D721Med (cell line): Measurements from ENCODE around the gene SLC22A17.

ENCODE experiments used
- DNase-seq: peaks from one replicate; pipeline ENCODE4 v3.0.0; 2011; ENCODE audit warnings: low spot score; ENCODE audit not compliant: insufficient read length
- FAIRE-seq: peaks from 2 replicates; lab custom pipeline; 2011; peaks lifted over from hg19 to GRCh38; lab: Jason Lieb, UNC
- TF ChIP-seq, protein P1 (sequence below): IDR thresholded peaks from 2 replicates; pipeline ENCODE4 v1.5.1; 2012; ENCODE audit warnings: mild to moderate bottlenecking, control low read depth; ENCODE audit not compliant: insufficient read depth; ENCODE audit errors: missing control alignments

Gene SLC22A17

GRCh38 chr14:23380976-23381375 lies 28.3 kb upstream of the SLC22A17 start:
- FAIRE-seq: no peak

DNA sequence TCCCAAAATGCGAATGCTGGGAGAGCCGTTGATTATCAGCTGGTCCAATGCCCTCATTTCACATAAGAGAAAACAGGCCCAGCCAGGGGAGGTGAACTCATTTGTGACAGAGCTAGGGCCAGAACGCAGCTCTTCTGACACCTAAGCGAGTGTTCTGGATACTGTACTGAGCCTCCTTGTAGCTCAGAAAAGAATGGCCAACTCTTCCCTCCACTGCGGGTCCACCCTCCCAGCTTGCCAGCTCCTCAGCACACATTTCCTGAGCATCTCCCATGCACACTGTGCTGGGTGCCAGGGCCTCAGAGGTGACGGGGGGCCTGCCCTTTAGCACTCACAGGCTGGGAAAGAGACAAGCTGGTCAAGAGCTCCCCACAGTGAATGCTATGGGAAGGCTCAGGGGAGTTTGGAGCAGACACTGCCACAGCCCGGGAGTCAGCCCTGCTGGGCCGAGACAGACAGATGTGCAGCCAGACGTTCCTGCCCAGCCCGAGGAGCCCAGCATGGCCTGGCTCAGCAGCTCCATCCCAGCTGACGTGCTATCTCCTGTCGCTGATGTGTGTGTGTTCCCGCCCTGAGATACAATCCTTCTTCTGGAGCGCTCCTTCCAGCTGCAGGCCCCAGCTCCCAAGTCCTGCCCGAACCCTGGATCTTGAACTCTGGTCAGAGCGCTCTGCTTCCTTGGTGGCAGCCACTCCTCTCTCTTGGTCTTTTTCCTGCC lies 27.7 kb upstream of the SLC22A17 start:
- FAIRE-seq (no peak), DNase-seq (no peak)
- TF ChIP-seq, protein P1, sequence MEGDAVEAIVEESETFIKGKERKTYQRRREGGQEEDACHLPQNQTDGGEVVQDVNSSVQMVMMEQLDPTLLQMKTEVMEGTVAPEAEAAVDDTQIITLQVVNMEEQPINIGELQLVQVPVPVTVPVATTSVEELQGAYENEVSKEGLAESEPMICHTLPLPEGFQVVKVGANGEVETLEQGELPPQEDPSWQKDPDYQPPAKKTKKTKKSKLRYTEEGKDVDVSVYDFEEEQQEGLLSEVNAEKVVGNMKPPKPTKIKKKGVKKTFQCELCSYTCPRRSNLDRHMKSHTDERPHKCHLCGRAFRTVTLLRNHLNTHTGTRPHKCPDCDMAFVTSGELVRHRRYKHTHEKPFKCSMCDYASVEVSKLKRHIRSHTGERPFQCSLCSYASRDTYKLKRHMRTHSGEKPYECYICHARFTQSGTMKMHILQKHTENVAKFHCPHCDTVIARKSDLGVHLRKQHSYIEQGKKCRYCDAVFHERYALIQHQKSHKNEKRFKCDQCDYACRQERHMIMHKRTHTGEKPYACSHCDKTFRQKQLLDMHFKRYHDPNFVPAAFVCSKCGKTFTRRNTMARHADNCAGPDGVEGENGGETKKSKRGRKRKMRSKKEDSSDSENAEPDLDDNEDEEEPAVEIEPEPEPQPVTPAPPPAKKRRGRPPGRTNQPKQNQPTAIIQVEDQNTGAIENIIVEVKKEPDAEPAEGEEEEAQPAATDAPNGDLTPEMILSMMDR: no peak

More at GRCh38 chr14:23380976-23381375, 28.3 kb upstream of the SLC22A17 start:
- TF ChIP-seq, protein P1: no peak
- no peak for DNase-seq

GRCh38 chr14:23379366-23380196 lies 26.9 kb upstream of the SLC22A17 start:
- FAIRE-seq (no peak), DNase-seq (peak; percentile 84)
- TF ChIP-seq, protein P1: peak; percentile 92

GRCh38 chr14:23378612-23379220 lies 26.0 kb upstream of the SLC22A17 start:
- TF ChIP-seq, protein P1: no peak
- no peak for DNase-seq
- FAIRE-seq: no peak

DNA sequence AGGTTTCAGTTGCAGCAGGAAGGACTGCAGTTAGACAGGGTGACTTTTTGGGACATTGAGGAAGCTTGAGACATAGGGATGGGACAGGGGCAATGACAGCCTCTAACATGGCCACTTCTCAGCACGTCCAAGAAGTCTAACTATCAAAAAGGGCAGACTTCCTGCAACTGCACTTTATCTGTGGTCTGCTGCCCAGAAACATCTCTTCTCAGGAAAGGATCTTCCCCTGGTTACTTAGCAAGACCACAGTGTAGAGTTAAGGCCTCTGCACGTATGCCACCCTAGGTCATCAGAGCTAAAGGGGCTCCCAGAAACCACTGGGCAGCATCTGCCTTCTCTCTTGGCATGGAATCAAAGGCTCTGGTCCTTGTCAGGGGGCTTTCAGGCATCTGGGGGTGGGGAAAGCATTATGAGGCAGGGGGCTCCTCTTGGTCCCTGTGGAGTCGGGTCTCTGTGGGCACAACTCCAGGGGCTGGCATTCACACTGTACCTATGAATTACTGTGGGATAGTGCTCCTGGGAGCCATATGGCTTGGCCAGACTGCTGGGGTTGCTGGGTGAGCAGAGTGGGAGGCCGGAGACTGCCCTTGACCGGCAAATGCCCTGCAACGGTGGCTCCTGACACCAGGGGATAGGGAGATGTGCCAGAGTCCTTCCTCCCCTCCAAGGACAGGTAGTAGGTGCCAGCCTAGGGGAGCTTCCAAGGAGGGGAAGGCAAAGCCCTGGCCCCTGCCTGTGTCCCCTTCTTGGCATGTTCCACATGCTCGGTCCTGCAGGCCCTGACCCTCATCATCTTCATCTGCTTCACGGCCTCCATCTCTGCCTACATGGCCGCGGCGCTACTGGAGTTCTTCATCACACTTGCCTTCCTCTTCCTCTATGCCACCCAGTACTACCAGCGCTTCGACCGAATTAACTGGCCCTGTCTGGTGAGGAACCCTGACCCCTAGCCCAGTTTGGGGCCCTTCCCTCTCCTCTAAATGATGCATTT lies 25.2 kb upstream of the SLC22A17 start:
- DNase-seq (no peak), FAIRE-seq (no peak)

DNA sequence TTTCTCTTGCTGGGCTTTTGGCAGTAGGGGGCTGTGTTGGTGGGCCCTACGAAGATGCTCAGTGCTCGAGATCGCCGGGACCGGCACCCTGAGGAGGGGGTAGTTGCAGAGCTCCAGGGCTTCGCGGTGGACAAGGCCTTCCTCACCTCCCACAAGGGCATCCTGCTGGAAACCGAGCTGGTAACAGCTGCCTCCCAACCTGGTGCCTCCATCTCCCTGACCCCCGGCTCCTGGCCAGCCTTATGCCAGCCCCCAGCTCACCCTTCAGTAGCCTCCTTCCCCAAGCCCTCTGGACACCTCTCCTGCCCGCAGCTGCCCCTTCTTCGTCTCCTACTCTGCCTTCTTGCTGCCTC lies 24.5 kb upstream of the SLC22A17 start:
- TF ChIP-seq, protein P1: no peak
- DNase-seq: no peak
- no peak for FAIRE-seq

More for the DNA sequence above, 25.2 kb upstream of the SLC22A17 start:
- TF ChIP-seq, protein P1: no peak
